ENCODE measurements around the gene BLTP3A.
"Not testable (repeated sequence)": the region's sequence is repeated elsewhere in the genome, so short reads cannot be mapped to it uniquely, and the experiment has no call there.

GRCh38 chr6:34805074-34805473 lies 13.2 kb downstream of the BLTP3A start:
- TF ChIP-seq CTCF, POLR2A (IDR thresholded peaks at IDR 0.05): not testable (repeated sequence)
